ENCODE measurements around the gene GPX5.

The GPX5 gene

DNA sequence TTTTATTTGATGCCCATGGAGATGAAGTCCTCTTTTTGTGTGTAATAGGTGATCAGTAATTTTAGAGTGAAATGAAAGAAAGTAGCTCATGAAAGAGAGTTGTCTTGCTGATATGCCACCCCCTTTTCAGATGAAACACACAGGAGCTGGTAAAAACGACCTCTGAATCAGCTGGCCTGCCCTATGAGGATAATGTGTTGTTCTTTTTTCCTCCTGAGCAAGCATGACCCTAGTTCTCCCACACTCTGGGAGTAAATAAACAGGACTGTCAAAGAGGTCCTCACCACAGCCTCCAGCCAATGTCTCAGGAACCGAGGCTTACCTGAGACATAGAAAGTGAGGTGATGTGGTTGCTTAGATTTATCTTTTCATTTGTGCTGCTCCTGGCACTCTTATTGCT is 29.5 kb downstream of the GPX5 start:
- DNase-seq (ENCODE audit: low read depth in 2 of 2), result no peak

DNA sequence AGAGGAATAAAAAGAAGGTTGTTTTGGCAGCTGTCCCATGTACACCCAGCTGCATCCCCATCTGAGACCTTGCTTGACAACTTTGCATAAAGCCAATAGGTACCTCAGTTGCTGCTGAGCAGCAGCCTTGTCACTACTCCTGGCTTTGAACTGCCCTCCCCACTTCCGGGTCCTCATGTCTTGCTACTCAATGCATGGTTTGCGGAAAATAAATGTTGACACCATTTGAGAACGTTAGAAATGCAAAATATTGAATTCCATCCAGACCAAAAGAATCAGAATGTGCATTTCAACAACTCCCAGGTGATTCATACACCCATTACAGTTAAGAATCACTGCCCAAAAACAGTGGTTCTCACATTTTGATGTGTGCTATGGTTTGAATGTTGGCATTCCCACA is 32.9 kb downstream of the GPX5 start:
- no peak for DNase-seq (ENCODE audit: low read depth in 2 of 2)

GRCh38 chr6:28563430-28564095 is 37.9 kb downstream of the GPX5 start:
- no peak for DNase-seq (ENCODE audit: low read depth in 2 of 2)

- no peak for DNase-seq (ENCODE audit: low read depth in 2 of 2)
Observed at GRCh38 chr6:28565823-28566526, 40.3 kb downstream of the GPX5 start.

DNA sequence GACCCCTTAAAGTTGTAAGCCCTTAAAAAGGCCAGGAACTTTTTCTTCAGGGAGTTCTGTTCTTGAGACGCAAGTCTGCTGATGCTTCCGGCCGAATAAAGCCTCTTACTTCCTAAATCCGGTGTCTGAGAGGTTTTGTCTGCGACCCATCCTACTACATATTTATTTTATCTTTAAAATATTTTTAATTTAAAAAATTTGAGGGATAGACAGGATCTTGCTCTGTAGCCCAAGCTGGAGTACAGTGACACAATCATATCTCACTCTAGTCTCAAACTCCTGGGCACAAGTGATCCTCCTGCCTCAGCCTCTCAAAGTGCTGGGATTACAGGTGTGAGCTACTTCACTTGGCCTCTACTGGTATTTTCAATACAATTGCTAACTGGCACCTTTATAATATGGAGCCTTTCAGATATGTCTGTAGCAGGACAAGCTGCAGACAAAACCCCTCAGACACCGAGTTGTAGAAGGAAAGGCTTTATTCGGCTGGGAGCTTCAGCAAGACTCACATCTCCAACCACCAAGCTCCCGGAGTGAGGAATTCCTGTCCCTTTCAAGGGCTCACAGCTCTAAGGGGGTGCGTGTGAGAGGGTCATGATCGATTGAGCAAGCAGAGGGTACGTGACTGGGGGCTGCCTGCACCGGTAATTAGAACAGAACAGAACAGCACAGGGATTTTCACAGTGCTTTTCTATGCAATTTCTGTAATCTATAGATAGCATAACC is 41.0 kb downstream of the GPX5 start:
- DNase-seq (ENCODE audit: low read depth in 2 of 2), result no peak

DNA sequence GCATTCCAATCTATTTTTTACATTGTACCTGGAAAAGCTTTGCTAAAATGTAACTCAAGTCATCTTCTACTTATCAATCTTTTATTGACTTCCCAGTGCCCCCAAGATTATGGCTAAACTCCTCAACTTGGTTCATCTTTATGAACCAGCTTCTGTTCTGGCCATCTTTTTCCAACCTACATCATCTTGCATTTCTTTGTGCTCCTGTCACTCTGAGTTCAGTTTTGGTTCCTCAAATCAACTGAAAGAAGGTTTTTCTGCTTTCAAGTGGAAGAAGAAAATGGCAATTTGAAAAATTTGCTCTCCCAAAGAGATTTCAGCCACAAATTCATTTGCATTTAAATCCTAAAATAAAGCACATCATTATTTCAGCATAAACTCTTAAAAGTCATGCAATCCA is 41.8 kb downstream of the GPX5 start:
- DNase-seq (ENCODE audit: low read depth in 2 of 2), result no peak

DNA sequence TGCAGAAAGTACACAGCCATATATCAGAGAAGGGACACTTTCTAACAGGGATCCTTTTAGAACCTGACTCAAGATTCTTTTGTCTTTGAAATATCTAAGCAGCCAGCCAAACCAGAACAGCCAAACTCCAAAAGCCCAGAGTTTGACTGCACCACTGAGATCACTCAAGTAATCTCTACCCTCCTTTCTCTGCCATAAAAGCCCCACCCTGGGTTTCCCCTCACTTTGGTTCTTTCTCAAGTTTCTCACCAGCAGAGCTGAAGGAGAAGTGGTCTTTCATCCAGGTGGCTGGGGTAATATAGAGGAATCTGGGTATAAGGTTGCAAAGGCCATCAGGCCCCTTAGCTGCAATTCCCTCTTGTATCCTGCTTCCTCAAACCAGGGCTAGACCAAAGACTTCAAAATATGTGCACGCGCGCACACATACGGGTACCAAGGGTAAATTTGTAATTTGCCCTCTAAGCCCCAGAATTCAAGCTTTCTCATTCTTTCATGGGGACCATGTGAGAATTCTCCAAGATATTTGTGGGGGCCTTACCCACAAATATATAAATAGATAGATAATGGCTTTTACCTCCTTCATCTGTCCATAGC is 42.9 kb downstream of the GPX5 start:
- DNase-seq (ENCODE audit: low read depth in 2 of 2), result no peak

GRCh38 chr6:28569748-28570147 is 44.1 kb downstream of the GPX5 start:
- no peak for DNase-seq (ENCODE audit: low read depth in 2 of 2)

- no peak for DNase-seq (ENCODE audit: low read depth in 2 of 2)
Observed at GRCh38 chr6:28580475-28580874, 54.8 kb downstream of the GPX5 start.

DNA sequence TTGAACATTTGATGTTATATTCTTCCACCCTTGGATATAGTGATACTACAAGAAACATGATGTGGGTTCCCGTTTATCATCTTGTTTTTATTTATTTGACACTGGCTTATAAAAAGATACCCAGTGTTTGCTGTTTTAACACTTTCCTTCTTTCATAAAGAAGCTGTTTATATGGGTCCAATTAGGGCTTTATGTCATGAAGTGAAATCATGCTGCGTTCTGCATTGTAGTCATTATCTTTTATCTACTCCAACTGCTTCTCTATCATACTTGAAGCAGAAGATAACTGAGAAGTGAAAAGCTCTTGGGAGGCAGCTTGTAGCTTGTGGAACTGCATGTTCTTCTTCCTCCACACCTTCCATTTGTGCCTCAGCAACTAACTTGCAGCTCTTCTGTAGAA is 57.8 kb downstream of the GPX5 start:
- DNase-seq (ENCODE audit: low read depth in 2 of 2), result no peak
